ENCODE results near the gene AGAP1. TPM values are rescaled to one million over a fixed set of nuclear protein-coding genes. Genes with fewer than 3 reads are reported as not detected.

AGAP1 gene
- total RNA-seq, 1 donor from 2014 or later: 43.8 TPM

DNA sequence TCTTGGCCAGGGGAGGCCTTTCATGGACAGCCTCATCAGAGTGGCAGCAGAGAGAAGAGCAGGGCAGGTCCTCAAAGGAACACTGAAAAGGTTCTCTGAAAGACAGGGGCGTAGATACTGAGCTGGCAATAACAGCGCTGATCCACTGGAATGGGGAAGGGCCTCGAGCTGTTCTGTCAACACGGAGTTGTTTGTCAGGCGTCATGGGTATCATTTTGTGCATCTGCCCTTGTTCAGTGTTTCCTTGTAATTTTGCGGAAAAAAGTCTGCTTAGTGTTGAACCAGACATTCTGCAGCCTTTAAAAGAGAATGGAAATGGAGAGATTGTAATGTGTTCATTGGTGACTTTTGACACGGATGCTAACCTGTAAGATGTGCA is 21.5 kb downstream of the AGAP1 start:
- H3K27me3 Mint-ChIP-seq (ENCODE audit: unreplicated experiment): no peaks in the 10 kb centered on the region
- H3K4me1 Mint-ChIP-seq (ENCODE audit: unreplicated experiment): peaks cover 35% of the 10 kb centered on the region
- no peaks in the 10 kb centered on the region for H3K36me3 Mint-ChIP-seq (ENCODE audit: unreplicated experiment)
- H3K27ac Mint-ChIP-seq (ENCODE audit: unreplicated experiment): peak overlapping the region; percentile 3
- no peaks in the 10 kb centered on the region for H3K9me3 Mint-ChIP-seq (ENCODE audit: unreplicated experiment)
- DNase-seq (ENCODE audit: extremely low spot score, unreplicated experiment): no peak
- H3K4me3 Mint-ChIP-seq (ENCODE audit: unreplicated experiment): no peak overlapping the region
- TF ChIP-seq, protein P1, sequence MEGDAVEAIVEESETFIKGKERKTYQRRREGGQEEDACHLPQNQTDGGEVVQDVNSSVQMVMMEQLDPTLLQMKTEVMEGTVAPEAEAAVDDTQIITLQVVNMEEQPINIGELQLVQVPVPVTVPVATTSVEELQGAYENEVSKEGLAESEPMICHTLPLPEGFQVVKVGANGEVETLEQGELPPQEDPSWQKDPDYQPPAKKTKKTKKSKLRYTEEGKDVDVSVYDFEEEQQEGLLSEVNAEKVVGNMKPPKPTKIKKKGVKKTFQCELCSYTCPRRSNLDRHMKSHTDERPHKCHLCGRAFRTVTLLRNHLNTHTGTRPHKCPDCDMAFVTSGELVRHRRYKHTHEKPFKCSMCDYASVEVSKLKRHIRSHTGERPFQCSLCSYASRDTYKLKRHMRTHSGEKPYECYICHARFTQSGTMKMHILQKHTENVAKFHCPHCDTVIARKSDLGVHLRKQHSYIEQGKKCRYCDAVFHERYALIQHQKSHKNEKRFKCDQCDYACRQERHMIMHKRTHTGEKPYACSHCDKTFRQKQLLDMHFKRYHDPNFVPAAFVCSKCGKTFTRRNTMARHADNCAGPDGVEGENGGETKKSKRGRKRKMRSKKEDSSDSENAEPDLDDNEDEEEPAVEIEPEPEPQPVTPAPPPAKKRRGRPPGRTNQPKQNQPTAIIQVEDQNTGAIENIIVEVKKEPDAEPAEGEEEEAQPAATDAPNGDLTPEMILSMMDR (IDR thresholded peaks at IDR 0.05): no peak

- Mint-ChIP-seq H3K36me3 (ENCODE audit: unreplicated experiment) (no peaks in the 10 kb centered on the region), H3K4me1 (ENCODE audit: unreplicated experiment) (peaks cover 32% of the 10 kb centered on the region), H3K9me3 (ENCODE audit: unreplicated experiment) (no peaks in the 10 kb centered on the region), H3K4me3 (ENCODE audit: unreplicated experiment) (no peak overlapping the region), H3K27ac (ENCODE audit: unreplicated experiment) (no peak overlapping the region), H3K27me3 (ENCODE audit: unreplicated experiment) (no peaks in the 10 kb centered on the region)
- TF ChIP-seq, protein P1 (IDR thresholded peaks at IDR 0.05): no peak
- DNase-seq (ENCODE audit: extremely low spot score, unreplicated experiment): no peak
Measured at GRCh38 chr2:235515821-235516220, 22.0 kb downstream of the AGAP1 start.

DNA sequence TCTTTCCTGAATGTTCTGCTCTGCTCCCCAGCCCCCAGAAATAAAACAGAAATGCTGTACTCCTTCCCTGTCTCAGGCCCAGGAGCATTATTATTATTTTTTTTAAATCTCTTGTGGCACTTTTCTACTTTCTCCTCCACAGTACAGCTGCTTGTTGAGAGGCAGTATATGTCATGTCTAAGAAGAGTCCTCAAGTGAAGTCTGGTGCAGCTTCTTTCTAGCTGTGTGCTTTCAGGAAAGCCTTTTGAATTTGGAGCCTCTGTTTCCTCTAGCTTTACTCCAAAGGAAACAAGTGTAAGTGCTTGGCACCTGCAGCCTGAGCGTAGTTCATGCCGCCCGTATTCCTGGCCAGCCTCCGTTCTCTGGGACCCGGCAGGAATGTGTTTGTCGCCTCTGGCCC is 22.4 kb downstream of the AGAP1 start:
- H3K9me3 Mint-ChIP-seq (ENCODE audit: unreplicated experiment): no peaks in the 10 kb centered on the region
- no peak for DNase-seq (ENCODE audit: extremely low spot score, unreplicated experiment)
- H3K4me3 Mint-ChIP-seq (ENCODE audit: unreplicated experiment): no peak overlapping the region
- TF ChIP-seq, protein P1 (IDR thresholded peaks at IDR 0.05): no peak
- H3K27me3 Mint-ChIP-seq (ENCODE audit: unreplicated experiment): no peaks in the 10 kb centered on the region
- H3K4me1 Mint-ChIP-seq (ENCODE audit: unreplicated experiment): peaks cover 32% of the 10 kb centered on the region
- no peaks in the 10 kb centered on the region for H3K36me3 Mint-ChIP-seq (ENCODE audit: unreplicated experiment)
- H3K27ac Mint-ChIP-seq (ENCODE audit: unreplicated experiment): no peak overlapping the region

- no peaks in the 10 kb centered on the region for H3K27me3 Mint-ChIP-seq (ENCODE audit: unreplicated experiment)
- no peak for DNase-seq (ENCODE audit: extremely low spot score, unreplicated experiment)
Measured at GRCh38 chr2:235518322-235519090, 24.7 kb downstream of the AGAP1 start.

GRCh38 chr2:235520787-235521186 is 26.9 kb downstream of the AGAP1 start:
- TF ChIP-seq, protein P1 (IDR thresholded peaks at IDR 0.05): no peak
- Mint-ChIP-seq H3K36me3 (ENCODE audit: unreplicated experiment) (no peaks in the 10 kb centered on the region), H3K4me1 (ENCODE audit: unreplicated experiment) (peaks cover 24% of the 10 kb centered on the region), H3K4me3 (ENCODE audit: unreplicated experiment) (no peak overlapping the region), H3K27me3 (ENCODE audit: unreplicated experiment) (no peaks in the 10 kb centered on the region), H3K27ac (ENCODE audit: unreplicated experiment) (no peak overlapping the region), H3K9me3 (ENCODE audit: unreplicated experiment) (no peaks in the 10 kb centered on the region)
- DNase-seq (ENCODE audit: extremely low spot score, unreplicated experiment): no peak

More at GRCh38 chr2:235518322-235519090, 24.7 kb downstream of the AGAP1 start:
- H3K27ac Mint-ChIP-seq (ENCODE audit: unreplicated experiment): peak overlapping the region; percentile 75
- no peaks in the 10 kb centered on the region for H3K36me3 Mint-ChIP-seq (ENCODE audit: unreplicated experiment)
- TF ChIP-seq, protein P1 (IDR thresholded peaks at IDR 0.05): no peak
- H3K9me3 Mint-ChIP-seq (ENCODE audit: unreplicated experiment): no peaks in the 10 kb centered on the region
- peaks cover 32% of the 10 kb centered on the region for H3K4me1 Mint-ChIP-seq (ENCODE audit: unreplicated experiment)
- no peak overlapping the region for H3K4me3 Mint-ChIP-seq (ENCODE audit: unreplicated experiment)

Data from osteocyte (in vitro differentiated cells).